ENCODE results near the gene IPO11.
"Not testable (repeated sequence)": the region's sequence is repeated elsewhere in the genome, so short reads cannot be mapped to it uniquely, and the experiment has no call there.

- not testable (repeated sequence) for TF ChIP-seq CTCF (IDR thresholded peaks at IDR 0.05 in 4 of 5, conservative IDR thresholded peaks at IDR 0.05 in 1 of 5); POLR2A (IDR thresholded peaks at IDR 0.05)
These were observed 264.0 kb downstream of the IPO11 start for GRCh38 chr5:62676596-62676995.
